ENCODE data around the gene PLB1.

PLB1 gene

GRCh38 chr2:28631514-28632206, 135.8 kb downstream of the PLB1 start:
- DNase-seq: no peak

GRCh38 chr2:28632791-28633190, 136.9 kb downstream of the PLB1 start:
- no peak for DNase-seq

- DNase-seq: no peak
Observed at GRCh38 chr2:28633204-28633603, 137.3 kb downstream of the PLB1 start.

- DNase-seq: no peak
Observed at GRCh38 chr2:28633746-28634145, 137.9 kb downstream of the PLB1 start.

GRCh38 chr2:28635191-28635611, 139.3 kb downstream of the PLB1 start:
- DNase-seq: no peak

- no peak for DNase-seq
Observed at GRCh38 chr2:28636491-28636890, 140.6 kb downstream of the PLB1 start.

- no peak for DNase-seq
Observed at GRCh38 chr2:28637066-28638047, 141.5 kb downstream of the PLB1 start.

- no peak for DNase-seq
Observed at GRCh38 chr2:28638102-28638501, 142.2 kb downstream of the PLB1 start.

- no peak for DNase-seq
Observed at GRCh38 chr2:28639092-28639691, 143.3 kb downstream of the PLB1 start.

DNA sequence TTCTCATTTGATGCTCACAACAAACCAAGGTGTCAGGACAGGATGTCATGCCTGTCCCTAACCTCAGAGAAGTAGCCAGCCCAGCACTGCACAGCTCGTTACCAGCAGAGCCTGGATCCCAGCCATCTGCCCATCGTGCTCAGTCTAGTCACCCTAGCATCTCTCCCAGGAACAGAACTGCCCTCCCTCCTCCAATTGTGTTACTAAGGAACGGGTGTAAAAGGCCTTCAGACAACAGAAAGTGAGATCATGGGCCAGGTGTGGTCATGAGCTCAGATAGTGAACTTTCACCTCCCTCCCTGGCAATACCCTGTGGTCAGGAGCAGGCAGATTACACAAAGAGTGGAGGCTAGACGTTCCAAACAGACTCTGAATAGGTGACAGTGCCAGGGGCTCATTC, 144.0 kb downstream of the PLB1 start:
- DNase-seq: no peak

- no peak for DNase-seq
Observed at GRCh38 chr2:28640260-28640907, 144.5 kb downstream of the PLB1 start.

DNA sequence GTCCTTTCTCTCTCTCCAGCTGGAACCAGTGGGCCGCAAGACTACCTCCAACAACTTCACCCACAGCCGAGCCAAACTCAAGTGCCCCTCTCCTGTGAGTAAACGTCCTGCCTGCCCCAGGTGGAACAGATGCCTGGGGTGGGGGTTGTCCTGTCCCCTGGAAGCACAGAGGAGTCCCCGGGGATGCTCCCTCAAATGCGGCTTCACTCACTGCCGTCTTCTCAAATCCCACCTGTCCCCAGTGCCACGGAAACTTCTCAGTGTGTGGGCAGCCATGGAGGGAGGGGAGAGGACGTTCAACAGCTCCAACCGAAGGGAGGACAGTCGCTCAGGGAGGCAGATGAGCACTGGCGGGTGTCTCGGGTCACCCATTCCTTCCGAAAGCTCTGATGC, 145.0 kb downstream of the PLB1 start:
- DNase-seq: no peak

DNA sequence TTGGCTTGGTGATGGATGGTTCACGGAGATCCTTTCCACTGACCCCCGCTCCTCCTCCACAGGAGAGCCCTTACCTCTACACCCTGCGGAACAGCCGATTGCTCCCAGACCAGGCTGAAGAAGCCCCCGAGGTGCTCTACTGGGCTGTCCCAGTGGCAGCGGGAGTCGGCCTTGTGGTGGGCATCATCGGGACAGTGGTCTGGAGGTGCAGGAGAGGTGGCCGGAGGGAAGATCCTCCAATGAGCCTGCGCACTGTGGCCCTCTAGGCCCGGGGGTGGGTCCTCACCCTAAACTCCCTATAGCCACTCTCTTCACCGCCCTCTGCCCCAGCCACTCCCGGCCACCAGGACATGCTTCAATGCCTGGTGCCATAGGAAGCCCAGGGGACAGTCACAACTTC, 146.9 kb downstream of the PLB1 start:
- DNase-seq: no peak

GRCh38 chr2:28643327-28643726, 147.5 kb downstream of the PLB1 start:
- DNase-seq: no peak

DNA sequence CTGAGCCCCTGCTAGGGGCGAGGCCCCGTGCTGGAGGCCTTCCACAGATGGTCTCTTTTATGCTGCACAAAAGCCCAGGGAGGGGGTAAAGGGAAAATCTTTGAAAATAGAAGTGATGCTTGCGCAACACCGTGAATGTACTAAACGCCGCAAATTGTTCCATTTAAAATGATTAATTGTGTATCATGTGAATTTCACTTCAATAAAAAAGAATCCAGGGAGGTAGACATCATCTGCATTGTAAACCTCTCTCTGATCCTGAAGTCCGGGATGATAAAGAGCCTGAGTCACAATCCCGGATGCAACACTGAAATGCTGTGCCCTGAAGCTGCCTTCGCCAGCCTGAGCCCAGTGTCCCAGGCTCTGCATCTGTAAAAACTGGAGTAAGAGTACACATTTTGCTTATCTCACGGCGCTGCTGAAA, 148.1 kb downstream of the PLB1 start:
- no peak for DNase-seq

DNA sequence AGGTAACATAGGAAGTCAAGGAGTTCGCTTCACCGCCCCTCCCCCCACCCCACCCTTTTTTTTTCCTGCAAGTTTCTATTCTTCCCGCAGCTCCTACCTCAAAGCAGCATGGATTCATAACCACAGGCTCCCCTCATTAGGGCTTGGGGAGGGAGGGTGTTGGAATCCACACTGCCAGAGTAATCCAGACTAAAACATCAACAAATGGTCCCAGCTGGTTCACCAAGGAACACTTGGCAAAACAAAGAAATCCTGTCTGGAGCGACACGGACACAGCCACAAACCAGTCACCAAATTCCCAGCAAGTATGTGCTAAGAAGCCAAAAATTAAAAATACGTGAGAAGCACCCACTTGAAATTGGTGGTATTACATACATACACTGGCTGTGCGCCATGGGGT, 148.9 kb downstream of the PLB1 start:
- no peak for DNase-seq

DNA sequence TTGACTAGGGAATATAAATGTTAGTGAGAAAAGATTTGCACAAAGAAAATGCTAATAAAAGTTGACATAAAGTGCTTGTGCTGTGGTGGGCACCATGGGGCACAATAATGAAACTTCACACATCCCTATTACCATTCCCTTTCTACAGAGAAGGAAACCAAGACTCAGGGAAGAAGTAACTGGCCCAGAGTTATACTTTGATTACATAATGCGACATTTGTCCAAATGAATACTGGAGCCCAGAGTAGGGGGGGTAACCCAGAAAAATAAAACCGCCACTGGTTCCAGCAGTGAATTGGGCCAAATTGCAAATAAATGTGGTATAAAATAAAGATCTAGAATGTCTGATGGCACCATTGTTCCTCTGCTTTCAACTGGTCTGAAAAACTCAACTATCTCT, 149.7 kb downstream of the PLB1 start:
- DNase-seq: no peak

DNA sequence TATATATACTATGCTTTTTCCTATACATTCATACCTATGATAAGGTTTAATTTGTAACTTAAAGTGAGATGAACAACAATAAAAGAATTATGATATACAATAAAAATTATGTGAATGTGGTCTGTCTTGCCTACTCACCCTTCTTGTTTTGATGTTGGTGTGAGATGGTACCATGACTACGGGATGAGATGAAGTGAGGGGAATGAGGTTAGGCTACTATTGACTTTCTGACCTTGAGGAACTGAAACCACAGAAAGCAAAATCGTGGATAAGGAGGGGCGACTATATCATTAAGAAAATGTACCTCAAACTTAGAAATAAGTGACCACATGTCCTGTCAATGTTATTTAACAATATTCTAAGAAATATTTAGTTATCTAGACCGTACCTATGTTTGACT, 151.8 kb downstream of the PLB1 start:
- no peak for DNase-seq

- DNase-seq: no peak
Observed at GRCh38 chr2:28648147-28648546, 152.3 kb downstream of the PLB1 start.

- DNase-seq: no peak
Observed at GRCh38 chr2:28648671-28649395, 153.0 kb downstream of the PLB1 start.

DNA sequence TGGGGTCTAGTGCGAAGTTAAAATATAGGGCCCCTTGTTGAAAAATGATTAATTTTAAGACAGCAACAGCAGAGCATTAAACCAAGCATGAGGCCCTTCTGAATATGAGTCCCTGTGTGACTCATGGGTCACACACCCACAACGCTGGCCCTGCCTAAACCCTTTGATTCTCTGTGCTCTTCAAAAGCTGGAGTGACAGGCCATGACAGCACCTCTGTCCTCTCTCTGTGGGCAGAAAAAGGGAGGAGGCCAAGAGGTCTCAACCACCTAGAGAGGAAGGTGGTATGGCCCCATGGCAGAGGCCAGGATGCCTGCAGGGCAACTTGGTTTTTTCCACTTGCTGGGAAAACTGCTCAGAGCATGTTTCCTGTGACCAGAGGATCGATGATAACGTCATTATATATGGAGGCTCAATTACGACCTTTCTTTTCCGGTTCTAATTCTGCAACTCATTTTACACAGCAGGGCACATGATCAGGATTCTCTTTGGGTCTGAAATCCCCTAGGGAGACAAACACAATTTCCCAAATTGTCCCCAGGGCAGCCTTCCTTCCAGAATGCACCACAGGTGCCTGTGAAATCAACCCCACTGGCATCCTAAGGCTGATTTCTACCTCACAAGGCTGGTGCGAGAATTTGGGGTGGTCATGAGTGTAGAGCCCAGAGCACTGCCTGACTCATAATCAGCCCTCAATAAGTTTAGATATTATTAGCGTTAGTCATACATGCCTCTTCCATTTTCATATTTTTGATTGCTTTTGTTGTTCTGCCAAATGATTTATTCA, 153.8 kb downstream of the PLB1 start:
- DNase-seq: no peak

- no peak for DNase-seq
Observed at GRCh38 chr2:28650266-28650584, 154.4 kb downstream of the PLB1 start.
